ENCODE results near the gene RASL11B. TPM values are rescaled to one million over a fixed set of nuclear protein-coding genes. Genes with fewer than 3 reads are reported as not detected.

RASL11B gene
- total and polyA plus RNA-seq, 9 of the 15 experiments (the other 6 are each of a cell fraction or from before 2014, with no cell fraction given), result 0.24 to 1.5 (median 0.53) TPM

DNA sequence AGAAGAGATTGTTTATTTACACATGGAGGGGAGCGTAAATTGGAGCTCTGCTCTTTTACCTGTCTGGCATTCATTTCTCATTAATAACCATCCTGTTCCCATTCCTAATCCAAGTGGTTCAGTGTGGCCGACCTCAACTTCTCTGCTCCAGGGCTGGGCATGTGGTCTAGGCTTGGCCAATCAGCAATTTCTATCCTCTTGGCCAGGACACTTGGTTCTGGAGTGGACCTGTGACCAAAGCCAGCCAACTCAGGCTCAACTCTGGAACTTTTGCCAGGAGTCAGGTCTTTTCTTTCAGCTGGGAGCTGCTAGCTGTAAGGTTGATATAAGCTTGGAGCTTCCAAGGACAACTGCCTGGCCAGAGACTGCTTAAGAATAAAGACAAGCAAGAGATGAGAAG, 15.6 kb upstream of the RASL11B start:
- Histone ChIP-seq H3K9me1 (ENCODE audit: control insufficient read depth, insufficient read depth, low read length) (no peaks in the 10 kb centered on the region), H3K4me1 (replicated peaks in 1 of 2; ENCODE audit: control insufficient read depth in 2 of 2, insufficient read depth in 2 of 2, low read length in 2 of 2) (no peaks in the 10 kb centered on the region; a peak in 1 of 5 replicates), H3K4me3 (no peak overlapping the region), H3K36me3 (ENCODE audit: control insufficient read depth, insufficient read depth, low read length) (no peaks in the 10 kb centered on the region), H3K9ac (ENCODE audit: insufficient read depth in 1 of 2, low read depth in 2 of 2, low read length in 2 of 2) (no peak overlapping the region), H3K9me3 (replicated peaks; ENCODE audit: control insufficient read depth, insufficient read depth, low read depth, low read length) (no peaks in the 10 kb centered on the region), H4K20me1 (replicated peaks; ENCODE audit: control insufficient read depth, insufficient read depth, low read length) (no peaks in the 10 kb centered on the region), H3K4me2 (ENCODE audit: insufficient read depth, low read length) (no peak overlapping the region), H3K27ac (ENCODE audit: extremely low read depth, low read depth, low read length) (no peak overlapping the region), H2AFZ (ENCODE audit: low read depth, low read length) (no peak overlapping the region), H3K27me3 (ENCODE audit: control insufficient read depth in 2 of 2, insufficient read depth in 2 of 2, low read length in 2 of 2) (peaks cover 4 to 22% of the 10 kb centered on the region in 2 experiments; a peak in 3 of 5 replicates), H3K79me2 (ENCODE audit: control insufficient read depth, insufficient read depth, low read length) (no peaks in the 10 kb centered on the region)
- FAIRE-seq (no peak), DNase-seq (ENCODE audit: extremely low read depth in 1 of 4, low spot score in 3 of 4) (no peak), ATAC-seq (no peak)
- intact Hi-C loops (cut with micrococcal nuclease) (no loop called here), in situ Hi-C loops (cut with MboI) (no loop called here)
- WGBS (ENCODE audit: insufficient coverage, low coverage, missing lambda C conversion rate), result 0% methylated on average over 2 of the region's 2 CpGs
- CTCF ChIA-PET (ENCODE audit: low intra/inter-chr PET ratio), result no interaction called here
- no TSS peak for BruUV-seq (replicated peaks)
- TF ChIP-seq USF2 (CRISPR knock-in tag; IDR thresholded peaks at IDR 0.05) (no peak), TBL1XR1 (IDR thresholded peaks at IDR 0.05; ENCODE audit: low read length in 2 of 2) (no peak), ZNF740 (CRISPR knock-in tag; IDR thresholded peaks at IDR 0.05) (no peak), ZNF740 (tag; IDR thresholded peaks at IDR 0.05) (no peak), CREM (IDR thresholded peaks at IDR 0.05; ENCODE audit: low read depth) (no peak), RREB1 (CRISPR knock-in tag; IDR thresholded peaks at IDR 0.05) (no peak), TAF7 (tag; IDR thresholded peaks at IDR 0.05) (no peak), ZNF436 (CRISPR knock-in tag; IDR thresholded peaks at IDR 0.05) (no peak), RHOXF2B (CRISPR knock-in tag; conservative IDR thresholded peaks at IDR 0.05) (no peak)
- TF ChIP-seq, protein P1, sequence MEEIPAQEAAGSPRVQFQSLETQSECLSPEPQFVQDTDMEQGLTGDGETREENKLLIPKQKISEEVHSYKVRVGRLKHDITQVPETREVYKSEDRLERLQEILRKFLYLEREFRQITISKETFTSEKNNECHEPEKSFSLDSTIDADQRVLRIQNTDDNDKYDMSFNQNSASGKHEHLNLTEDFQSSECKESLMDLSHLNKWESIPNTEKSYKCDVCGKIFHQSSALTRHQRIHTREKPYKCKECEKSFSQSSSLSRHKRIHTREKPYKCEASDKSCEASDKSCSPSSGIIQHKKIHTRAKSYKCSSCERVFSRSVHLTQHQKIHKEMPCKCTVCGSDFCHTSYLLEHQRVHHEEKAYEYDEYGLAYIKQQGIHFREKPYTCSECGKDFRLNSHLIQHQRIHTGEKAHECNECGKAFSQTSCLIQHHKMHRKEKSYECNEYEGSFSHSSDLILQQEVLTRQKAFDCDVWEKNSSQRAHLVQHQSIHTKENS (CRISPR knock-in tag; IDR thresholded peaks at IDR 0.05), result no peak
- TF ChIP-seq, protein P2, sequence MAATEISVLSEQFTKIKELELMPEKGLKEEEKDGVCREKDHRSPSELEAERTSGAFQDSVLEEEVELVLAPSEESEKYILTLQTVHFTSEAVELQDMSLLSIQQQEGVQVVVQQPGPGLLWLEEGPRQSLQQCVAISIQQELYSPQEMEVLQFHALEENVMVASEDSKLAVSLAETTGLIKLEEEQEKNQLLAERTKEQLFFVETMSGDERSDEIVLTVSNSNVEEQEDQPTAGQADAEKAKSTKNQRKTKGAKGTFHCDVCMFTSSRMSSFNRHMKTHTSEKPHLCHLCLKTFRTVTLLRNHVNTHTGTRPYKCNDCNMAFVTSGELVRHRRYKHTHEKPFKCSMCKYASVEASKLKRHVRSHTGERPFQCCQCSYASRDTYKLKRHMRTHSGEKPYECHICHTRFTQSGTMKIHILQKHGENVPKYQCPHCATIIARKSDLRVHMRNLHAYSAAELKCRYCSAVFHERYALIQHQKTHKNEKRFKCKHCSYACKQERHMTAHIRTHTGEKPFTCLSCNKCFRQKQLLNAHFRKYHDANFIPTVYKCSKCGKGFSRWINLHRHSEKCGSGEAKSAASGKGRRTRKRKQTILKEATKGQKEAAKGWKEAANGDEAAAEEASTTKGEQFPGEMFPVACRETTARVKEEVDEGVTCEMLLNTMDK (IDR thresholded peaks at IDR 0.05; ENCODE audit: borderline replicate concordance, insufficient read depth, low read depth, low read length, poor library complexity, severe bottlenecking), result no peak
- POLR2A ChIA-PET, result no interaction called here

All from K562 (cell line).